Measurements from ENCODE around the gene MUL1. TPM values are rescaled to one million over a fixed set of nuclear protein-coding genes. Genes with fewer than 3 reads are reported as not detected.

MUL1 gene
- total RNA-seq, 4 donors from 2014 or later = 5.8 to 42.9 (median 28.7) TPM

GRCh38 chr1:20469406-20470076 is 38.4 kb downstream of the MUL1 start:
- Histone ChIP-seq H3K4me1 (peaks cover 0 to 14% (median 0%) of the 10 kb centered on the region in 4 donors), H3K27ac (peak overlapping the region in 1 of 4 donors; percentile 61), H3K4me3 (no peak overlapping the region), H3K27me3 (no peaks in the 10 kb centered on the region), H3K36me3 (no peaks in the 10 kb centered on the region), H3K9me3 (no peaks in the 10 kb centered on the region)
- TF ChIP-seq POLR2A (IDR thresholded peaks at IDR 0.05) (no peak), CTCF (IDR thresholded peaks at IDR 0.05) (peak in 3 of 6 experiments; percentile 44 to 56 (median 49))
- no peak for DNase-seq

- DNase-seq = no peak
- H3K4me3 ChIP-seq = no peak overlapping the region
- H3K36me3 ChIP-seq = no peaks in the 10 kb centered on the region
- TF ChIP-seq POLR2A (IDR thresholded peaks at IDR 0.05) (no peak), CTCF (IDR thresholded peaks at IDR 0.05) (no peak)
- H3K27ac ChIP-seq = no peak overlapping the region
- no peaks in the 10 kb centered on the region for H3K27me3 ChIP-seq
- no peaks in the 10 kb centered on the region for H3K4me1 ChIP-seq
- H3K9me3 ChIP-seq = no peaks in the 10 kb centered on the region
These were observed 41.7 kb downstream of the MUL1 start for GRCh38 chr1:20466273-20466672.

GRCh38 chr1:20465187-20465586 is 42.8 kb downstream of the MUL1 start:
- Histone ChIP-seq H3K36me3 (no peaks in the 10 kb centered on the region), H3K9me3 (no peaks in the 10 kb centered on the region), H3K27me3 (no peaks in the 10 kb centered on the region), H3K27ac (no peak overlapping the region), H3K4me1 (no peaks in the 10 kb centered on the region), H3K4me3 (no peak overlapping the region)
- TF ChIP-seq CTCF (IDR thresholded peaks at IDR 0.05) = no peak
- no peak for TF ChIP-seq POLR2A (IDR thresholded peaks at IDR 0.05)
- no peak for DNase-seq

GRCh38 chr1:20463502-20463901 is 44.4 kb downstream of the MUL1 start:
- no peak overlapping the region for H3K4me3 ChIP-seq
- no peaks in the 10 kb centered on the region for H3K4me1 ChIP-seq
- H3K27me3 ChIP-seq = no peaks in the 10 kb centered on the region
- H3K36me3 ChIP-seq = no peaks in the 10 kb centered on the region
- TF ChIP-seq POLR2A (IDR thresholded peaks at IDR 0.05) (no peak), CTCF (IDR thresholded peaks at IDR 0.05) (no peak)
- H3K27ac ChIP-seq = no peak overlapping the region
- no peaks in the 10 kb centered on the region for H3K9me3 ChIP-seq
- no peak for DNase-seq

GRCh38 chr1:20462397-20462796 is 45.6 kb downstream of the MUL1 start:
- no peak for DNase-seq
- TF ChIP-seq CTCF (IDR thresholded peaks at IDR 0.05) (no peak), POLR2A (IDR thresholded peaks at IDR 0.05) (no peak)

More at GRCh38 chr1:20462397-20462796, 45.6 kb downstream of the MUL1 start:
- Histone ChIP-seq H3K9me3 (no peaks in the 10 kb centered on the region), H3K27me3 (no peaks in the 10 kb centered on the region), H3K36me3 (no peaks in the 10 kb centered on the region), H3K27ac (no peak overlapping the region), H3K4me3 (no peak overlapping the region), H3K4me1 (no peaks in the 10 kb centered on the region)
